ENCODE measurements around the gene KCNG2.
"Not testable (repeated sequence)": the region's sequence is repeated elsewhere in the genome, so short reads cannot be mapped to it uniquely, and the experiment has no call there.

KCNG2 gene

DNA sequence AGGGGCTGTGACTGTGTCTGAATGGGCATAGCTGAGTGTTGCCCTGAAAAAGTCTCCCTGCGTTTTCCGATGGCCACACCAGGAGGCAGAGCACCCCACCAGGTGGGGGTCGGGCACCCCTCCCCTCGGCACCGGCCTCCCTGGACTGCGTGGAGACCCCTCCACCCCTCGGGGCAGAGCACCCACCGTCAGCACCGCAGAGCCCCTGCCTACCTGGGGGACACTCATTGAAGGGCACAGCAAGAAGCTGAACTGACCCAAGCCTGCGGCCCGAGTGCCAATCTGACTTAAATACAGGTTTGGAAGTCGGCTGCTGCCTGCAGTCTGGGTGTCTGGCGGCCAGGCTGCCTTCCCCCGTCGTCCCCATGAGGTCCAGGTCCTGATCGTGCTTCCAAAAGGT is 69.9 kb downstream of the KCNG2 start:
- DNase-seq (ENCODE audit: low read depth in 1 of 2, low spot score in 1 of 2): no peak

DNA sequence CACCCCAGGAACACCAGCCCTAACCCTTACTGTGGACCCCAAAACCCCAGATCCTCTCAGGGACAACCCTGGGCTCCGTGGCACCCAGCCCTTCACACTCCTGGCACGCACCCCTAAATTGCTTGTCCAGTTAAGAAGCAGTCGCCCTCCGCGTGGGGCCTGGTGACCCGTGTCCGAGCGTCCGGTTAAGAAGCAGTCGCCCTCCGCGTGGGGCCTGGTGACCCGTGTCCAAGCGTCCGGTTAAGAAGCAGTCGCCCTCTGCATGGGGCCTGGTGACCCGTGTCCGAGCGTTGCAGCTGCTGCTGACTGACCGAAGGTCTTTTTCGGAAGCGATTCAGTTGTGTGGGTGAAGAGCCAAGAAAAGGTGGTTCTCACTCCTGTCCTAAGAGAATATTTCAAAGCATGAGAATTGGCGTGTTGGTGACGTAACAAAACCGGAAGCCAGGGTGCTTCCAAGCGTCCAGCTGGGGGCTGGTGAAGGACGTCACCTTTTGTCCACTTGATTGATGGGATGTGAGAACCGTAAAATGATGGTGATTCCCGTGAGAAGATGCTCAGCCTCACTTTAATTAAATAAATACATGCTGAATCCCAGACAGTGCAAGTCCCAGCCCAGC is 70.5 kb downstream of the KCNG2 start:
- DNase-seq (ENCODE audit: low read depth in 1 of 2, low spot score in 1 of 2): no peak

DNA sequence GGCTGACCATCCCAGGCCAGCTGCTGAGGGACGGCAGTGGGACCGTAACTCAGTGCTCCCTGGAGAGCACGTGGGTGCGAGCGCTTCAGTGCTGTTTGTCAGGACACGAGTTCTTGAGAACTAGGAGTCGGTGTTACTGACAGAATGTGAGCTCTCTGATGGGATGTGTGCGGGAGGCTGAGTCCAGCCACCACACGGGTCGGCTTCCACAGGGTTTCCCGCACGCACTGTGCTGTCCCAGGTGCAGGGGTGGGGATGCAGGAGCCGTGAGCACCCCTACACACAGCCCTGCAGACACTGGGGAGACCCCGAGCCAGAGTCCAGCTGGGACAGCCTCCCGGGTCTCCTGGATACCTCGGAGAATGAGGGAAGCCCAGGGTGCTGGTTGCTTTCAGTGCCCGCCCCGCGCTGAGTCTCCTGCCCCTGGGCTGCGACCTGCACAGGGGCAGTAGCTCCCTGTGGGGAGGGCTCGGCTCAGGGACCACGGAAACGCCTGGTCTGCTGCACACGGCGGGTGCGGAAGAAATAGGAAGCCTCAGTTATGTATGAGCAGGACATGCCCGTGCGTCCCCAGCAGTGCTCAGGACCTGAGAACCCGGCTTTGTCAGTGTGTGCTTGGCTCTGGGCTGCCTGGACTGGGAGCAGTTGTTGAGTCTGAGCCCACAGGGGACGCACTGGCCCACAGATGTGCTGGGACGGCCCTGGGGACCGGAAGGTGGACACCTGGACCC is 71.2 kb downstream of the KCNG2 start:
- no peak for DNase-seq (ENCODE audit: low read depth in 1 of 2, low spot score in 1 of 2)

DNA sequence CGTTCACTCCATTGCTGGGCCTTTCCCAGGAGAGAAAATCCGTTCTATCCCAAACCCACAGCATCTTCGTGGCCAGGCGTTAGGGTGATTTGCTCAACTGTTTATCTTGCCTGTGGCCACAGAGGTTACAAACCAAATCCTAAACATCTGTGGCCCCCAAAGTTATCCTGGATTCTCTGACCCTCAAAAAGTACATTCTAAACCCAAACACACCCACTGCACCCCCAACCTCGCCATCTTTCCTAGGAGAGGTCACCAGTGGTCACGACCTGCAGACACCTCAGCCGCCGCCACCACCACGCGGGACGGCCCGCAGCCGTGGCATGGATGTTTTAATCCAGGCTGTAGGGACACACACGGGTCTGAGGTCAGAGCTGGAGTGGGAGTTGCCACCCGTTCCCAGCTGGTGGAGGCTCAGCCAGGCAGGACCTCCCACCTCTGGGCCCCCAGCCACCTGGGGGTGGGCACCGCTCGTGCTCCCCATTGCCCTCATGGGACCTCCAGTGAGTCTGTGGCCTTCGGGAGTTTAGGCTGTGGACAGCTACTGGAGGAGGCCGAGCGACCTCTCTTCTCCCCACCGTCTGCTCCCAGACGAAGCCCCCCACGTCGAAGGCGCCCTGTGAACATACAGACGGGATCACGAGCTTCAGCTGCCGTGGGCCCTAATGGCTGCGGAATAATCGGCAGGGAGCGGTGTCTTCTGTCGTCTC is 72.0 kb downstream of the KCNG2 start:
- no peak for DNase-seq (ENCODE audit: low read depth in 1 of 2, low spot score in 1 of 2)

DNA sequence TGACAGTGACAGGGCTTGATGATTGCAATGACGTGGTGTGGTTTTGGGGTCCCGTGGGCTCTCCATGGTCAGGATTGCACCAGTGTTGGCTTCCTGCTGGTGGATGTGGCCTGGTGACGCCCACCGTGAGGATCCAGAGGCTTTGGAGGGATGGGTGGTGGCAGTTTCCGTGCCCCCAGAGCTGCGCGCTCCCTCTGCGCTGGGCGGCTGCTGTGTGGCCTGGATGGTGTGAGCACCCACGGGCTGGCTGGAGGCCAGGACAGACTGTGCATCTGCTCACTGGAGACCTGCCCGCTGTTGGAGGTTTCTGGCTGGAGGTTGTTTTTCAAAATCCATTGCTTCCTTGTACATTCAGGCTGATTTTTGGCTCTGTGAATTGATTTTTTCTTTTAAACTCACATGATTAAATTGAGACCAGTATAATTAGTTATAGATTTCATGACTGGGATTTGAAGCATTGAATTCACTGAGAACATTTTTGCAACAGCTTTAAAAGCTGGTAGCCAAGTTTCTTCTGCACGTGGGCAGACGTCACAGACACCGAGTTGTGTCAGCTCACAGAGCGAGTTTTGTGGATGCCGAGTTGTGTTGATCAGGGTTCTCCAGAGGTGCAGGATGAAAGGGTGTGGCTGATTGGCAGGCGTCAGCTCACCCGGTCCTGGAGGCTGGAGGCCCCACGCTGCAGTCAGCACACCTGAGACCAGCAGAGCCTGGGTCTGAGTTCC is 72.7 kb downstream of the KCNG2 start:
- no peak for DNase-seq (ENCODE audit: low read depth in 1 of 2, low spot score in 1 of 2)

DNA sequence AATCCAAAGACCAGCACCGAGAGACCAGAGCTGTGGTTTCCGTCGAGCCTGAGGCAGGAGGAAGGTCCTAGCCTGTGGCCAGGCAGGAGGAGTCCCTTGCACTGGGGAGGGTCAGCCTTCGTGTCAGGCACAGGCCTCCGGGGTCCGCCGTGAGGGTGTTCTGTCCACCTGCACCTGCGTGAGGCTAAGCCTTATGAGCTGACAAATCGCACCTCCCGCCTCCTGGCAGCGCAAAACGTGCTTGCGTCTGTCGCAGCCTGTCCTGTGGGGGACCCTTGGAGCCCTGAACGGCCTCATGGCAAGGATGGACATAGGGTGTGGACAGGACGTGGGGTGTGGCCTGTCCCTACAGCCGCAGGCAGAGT is 73.3 kb downstream of the KCNG2 start:
- DNase-seq (ENCODE audit: low read depth in 1 of 2, low spot score in 1 of 2): no peak

DNA sequence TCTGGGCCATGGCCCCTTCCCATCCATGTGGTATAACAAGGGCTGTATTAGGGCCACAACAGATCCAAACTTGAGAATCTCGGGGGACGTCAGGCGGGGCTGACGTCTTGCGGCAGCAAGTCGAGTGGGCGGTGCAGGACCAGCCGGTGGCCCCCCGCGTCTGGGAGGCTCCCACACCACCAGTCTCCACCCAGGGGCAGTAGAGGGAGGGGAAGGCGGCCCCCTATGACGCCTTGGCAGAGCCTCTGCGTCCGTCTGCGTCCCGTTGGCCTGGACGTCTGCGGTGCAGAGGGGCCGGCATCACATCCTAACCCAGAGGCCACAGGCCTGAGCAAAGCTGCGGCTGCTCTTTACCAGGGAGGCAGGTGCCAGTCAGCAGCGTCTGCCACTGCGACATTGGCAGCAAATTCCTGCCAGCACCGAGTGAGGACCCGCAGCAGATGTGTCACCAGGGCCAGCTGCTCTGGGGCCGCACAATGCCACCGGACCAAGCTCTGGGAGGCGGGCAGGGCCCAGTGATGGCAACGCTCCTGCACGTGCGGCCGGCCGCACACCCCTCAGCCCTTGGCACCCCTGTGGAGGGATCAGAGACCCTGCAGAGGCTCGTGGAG is 73.8 kb downstream of the KCNG2 start:
- no peak for DNase-seq (ENCODE audit: low read depth in 1 of 2, low spot score in 1 of 2)

DNA sequence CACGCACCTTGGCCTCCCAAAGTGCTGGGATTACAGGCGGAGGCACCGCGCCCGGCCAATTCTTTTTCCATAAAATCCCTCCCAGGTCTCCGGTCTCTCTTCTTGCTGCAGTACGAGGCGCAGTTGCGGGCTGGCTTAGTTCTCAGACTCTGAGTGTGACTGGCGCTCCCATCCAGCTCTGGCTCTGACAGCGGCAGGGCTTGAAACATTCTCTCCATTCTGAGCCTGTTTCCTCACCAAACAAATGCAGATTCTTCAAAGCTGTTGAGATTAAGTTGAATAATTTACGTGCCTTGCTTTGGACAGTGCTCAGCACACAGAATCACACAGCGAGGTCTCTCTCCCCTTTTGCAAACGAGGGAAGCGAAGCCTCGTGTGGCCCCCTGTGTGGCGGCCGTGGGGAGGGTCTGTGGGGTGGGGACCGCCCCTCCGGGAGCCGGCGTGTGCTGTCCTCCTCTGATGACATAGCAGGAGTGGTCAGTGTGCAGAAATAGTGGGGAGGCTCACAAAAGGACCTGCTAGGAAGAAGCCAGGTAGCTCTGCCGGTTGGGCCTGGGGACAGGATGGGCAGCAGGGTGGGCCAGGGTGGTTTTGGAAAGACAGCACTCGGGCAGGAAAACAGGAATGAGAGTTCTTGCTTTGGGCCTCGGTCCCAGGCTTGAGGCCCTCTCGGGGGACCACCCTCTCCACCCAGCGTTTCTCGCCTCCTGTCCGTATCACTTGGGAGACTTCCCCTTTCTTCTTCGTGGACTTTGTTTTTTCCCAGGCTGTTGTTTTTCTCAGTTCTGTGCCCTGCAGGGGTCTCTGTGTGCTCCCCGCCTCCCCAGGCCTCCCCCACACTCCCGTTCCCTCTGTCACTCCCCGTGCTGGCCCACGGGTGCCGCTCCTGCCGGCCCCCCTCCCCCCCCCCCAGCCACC is 75.0 kb downstream of the KCNG2 start:
- DNase-seq (ENCODE audit: low read depth in 1 of 2, low spot score in 1 of 2): no peak

DNA sequence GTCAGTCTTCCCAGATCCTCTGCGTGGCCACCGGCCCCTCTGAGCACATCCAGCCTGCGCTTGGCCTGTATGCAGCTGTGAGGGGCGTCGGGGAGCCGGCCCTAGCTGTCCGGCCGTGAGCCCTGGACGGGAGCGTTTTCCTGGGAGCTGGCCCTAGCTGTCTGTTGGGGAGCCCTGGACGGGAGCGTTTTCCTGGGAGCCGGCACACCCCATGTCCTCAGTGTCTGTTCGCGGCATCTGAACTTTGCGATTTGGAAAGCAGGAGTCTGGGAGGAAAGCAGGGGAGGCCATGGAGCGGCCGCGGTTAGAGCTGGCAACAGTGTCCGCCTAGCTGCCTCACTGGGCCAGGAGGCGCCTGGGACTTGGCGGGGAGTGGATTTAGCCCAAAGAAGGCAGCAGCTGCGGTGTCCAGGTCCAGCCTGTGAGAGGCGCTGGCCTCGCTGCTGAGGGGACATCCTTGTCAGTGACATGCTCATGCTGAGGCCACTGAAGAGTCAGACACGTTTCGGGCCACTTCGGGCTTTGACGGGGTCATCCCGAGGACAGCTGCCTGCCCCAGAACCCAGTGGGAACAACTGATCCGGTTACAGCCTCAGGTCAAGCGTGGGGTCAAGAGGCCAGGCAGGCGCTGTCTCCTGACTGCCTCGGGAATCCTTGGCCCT is 75.8 kb downstream of the KCNG2 start:
- DNase-seq (ENCODE audit: low read depth in 1 of 2, low spot score in 1 of 2): no peak

DNA sequence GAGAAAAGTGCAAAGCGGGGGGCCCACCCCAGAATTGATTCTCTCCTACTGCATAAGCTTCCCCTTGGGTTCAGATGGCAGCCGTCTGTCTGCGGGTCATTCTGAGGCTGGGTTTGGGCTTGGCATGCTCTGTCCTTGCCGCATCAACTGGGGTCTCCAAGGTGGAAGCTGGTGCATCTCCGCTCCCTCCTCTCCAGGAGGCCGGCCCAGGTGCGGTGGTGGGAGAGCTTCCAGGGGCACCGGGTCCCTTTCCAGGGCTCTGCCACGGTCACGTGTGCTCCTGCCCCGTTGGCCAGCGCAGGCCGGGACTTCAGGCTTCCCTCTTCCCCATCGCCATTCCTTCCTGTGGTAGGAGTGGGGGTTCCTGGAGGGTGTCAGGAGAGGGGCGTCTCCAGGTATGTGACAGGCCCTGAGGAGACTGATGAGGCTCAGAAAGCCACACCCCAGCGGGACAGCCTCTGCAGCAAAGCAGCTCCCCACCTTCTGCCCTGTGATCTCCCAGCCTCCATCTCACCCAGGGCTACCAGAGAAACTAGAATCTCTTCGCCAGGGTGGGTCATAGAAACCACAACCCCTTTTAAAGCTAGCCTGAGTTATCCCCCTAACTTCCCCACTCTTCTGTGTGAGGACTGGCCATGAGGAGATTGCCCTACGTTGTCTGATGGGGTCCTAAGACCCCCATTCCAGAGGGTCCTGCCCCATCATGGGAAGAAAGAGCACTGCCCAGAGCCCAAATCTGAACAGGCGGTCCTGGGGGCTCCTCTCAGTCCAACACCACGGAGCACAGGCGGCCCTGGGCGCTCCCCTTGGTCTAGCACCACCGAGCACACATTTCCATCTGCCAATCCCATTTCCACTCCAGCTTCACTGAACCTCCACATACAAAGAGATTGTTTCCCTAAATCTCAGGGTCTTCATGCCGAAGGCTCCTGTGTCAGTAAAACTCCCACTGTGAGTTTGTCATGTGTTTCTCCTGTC is 77.1 kb downstream of the KCNG2 start:
- DNase-seq (ENCODE audit: low read depth in 1 of 2, low spot score in 1 of 2): no peak

DNA sequence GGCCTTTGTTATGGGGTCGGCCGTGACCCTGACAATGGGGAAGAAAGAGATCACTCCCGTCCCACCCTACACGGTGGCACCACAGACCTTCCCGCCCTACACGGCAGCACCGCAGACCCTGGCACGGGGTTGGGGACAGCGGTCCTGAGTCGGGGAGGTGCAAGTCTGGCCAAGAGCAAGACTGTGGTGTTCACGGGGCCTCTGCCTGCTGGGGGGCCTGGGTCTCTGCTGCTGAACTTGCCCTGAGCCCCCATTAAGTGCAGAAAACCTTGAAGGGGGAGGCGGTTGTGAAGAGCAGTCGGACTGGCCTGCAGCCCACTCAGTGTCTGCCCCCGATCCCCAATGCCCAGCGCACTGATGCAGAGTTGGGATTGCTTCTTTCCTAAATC is 77.8 kb downstream of the KCNG2 start:
- DNase-seq (ENCODE audit: low read depth in 1 of 2, low spot score in 1 of 2): no peak

DNA sequence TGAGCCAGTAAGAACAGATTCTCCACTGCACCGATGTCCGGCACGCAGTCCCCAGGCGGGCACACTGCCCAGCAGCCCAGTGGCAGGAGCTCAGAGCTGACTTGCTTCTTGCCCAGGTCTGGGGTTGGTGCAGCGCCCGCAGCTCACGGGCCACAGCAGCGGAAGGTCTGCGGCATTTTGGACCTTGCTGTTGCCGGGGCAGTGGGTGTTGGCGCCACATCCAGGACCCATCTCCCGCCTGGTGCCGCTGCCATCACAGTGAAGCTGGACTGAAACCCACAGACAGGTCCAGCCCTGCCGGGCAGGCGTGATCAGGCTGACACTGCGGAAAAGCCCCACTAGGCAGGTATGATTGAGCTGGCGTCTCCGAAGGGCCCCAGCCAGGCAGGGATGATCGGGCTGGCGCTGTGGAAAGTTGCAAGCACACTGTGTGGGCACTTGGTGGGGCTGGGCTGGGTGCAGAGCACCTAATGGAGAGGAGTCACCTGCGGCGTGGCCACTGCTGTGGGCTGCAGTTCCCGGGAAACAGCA is 78.3 kb downstream of the KCNG2 start:
- DNase-seq (ENCODE audit: low read depth in 1 of 2, low spot score in 1 of 2): no peak

DNA sequence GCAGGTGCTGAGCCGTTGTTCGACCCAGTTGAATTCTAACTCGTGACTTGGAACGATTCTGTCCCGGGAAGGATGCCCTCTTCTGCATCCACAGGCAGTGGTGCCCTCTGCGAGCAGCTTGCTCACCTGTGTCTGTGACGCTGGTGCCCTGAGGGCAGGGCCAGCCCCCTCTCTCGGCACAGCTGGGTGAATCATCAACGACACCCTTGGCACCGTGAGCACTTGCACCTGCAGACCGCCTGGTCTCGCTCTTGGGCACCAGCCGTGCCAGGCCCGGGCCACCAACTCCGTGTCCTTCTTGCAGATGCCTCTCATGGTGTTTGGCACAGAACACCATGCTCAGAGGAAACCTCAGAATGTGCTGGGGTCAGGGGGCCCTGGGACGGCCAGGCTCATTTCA is 78.8 kb downstream of the KCNG2 start:
- DNase-seq (ENCODE audit: low read depth in 1 of 2, low spot score in 1 of 2): no peak

DNA sequence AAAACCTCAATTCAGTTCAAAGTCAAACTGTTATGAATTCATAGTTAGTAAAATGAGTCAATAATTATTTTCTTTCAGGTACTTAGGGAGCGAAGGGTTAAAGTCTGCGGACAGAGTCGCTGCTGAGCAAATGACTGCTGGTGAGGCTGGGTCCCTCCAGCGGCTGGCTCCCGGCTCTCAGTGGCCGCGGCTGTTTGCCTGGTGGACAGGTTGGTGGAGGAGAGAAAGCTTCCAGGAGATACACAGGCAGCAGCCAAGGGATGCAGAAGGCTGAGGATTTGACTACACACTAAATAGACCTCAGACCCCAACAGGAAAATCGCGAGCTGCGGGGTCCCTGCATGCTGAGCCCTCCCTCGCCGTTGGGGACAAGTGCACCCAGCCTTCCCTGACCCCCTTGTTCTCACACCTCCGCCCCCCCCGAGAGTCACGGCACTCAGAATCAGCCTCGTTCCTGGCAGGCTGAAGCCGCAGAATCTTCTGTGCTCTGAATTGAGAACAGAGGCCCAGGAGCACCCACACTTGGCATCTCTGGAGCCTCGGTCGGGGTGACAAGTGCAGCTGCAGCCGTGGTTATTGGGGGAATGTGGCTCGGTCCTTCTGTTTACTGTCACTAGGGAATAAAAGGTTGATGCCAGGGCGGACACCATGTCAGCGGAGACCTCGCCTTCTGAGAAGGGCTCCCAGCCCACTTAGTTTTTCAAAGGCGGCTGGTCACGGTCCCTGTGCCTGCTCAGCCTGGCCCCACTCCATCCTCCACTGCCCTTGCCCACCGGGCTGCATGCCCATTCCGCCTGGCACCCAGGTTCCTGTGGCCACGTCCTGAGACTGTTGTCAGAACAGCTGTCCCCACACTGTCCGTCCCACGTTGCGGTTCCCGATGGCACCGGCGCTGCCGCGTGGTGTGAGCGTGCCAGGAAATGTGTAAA is 79.7 kb downstream of the KCNG2 start:
- no peak for DNase-seq (ENCODE audit: low read depth in 1 of 2, low spot score in 1 of 2)

DNA sequence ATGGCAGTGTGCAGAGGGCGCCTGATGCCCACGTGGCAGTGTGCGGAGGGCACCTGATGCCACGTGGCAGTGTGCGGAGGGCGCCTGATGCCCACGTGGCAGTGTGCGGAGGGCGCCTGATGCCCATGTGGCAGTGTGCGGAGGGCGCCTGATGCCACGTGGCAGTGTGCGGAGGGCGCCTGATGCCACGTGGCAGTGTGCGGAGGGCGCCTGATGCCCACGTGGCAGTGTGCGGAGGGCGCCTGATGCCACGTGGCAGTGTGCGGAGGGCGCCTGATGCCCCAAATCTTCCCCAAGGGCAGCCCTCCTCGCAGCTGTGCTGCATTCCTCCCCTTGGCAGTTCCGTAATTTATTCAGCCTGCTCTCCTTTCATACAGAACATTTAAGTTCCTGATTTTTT is 80.5 kb downstream of the KCNG2 start:
- not testable (repeated sequence) for DNase-seq (ENCODE audit: low read depth in 1 of 2, low spot score in 1 of 2)

DNA sequence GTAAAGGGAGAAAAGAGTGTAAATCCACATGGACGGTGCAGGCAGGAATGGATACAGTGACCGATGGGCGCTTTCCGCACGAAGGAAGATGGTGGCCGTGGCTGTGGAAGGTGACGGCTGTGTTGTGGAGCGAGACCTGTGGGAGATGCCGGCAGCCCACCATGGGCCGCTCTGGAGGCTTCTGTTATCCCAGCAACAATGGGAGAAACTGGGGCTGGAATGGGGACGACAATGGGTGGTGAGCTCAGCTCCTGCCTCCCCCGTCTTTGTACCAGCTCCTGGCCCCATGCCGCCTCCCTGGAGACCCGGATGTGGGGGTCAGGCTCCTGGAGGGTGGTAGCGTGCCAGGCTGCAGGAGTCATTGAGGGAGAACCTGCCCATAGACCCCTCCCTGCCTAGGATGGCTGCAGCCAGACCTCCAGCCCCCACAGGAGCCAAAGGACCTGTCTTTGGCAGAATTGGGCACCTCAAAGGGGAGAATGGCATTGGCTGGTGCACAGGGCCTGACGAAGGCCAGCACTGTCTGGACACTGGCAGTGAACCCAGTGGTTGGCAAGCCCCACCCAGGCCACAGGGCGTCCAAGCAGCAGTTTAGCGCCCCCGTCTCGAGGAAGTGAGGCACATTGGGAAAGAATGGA is 81.1 kb downstream of the KCNG2 start:
- no peak for DNase-seq (ENCODE audit: low read depth in 1 of 2, low spot score in 1 of 2)

DNA sequence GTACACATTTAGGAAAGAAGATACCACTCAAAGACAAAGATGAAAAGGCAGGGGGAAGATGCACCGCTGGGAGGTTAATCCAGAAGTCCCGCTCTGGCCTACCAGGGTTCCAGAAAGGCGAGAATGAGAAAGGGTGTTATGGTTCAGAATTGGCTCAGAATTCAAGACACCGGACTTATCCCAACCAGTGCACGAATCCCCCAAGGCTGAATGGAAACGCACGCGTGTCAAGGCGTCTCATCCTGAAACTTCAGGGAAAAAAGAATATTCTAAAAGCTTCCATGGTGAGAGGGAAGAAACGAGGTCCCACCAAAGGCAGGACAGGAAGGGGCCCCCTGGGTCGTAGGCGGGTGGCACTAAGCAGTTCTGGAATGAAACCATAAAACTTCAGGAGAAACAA is 81.8 kb downstream of the KCNG2 start:
- DNase-seq (ENCODE audit: low read depth in 1 of 2, low spot score in 1 of 2): no peak
